B cell (primary cell): ENCODE results near the gene HS6ST3. TPM values are rescaled to one million over a fixed set of nuclear protein-coding genes. Genes with fewer than 3 reads are reported as not detected.

Experiments
- ATAC-seq: fragments of 200-7000 bp; cut with Tn5 transposase; one replicate; pipeline ENCODE4 v1.10.0; 2021; ENCODE audit warnings: low read depth, mild to moderate bottlenecking, moderate number of reproducible peaks, moderate library complexity
- CTCF ChIA-PET: fragments of 350-600 bp; sonication (Branson Sonifier 250); formaldehyde crosslinking; loops from one replicate; lab custom pipeline; 2021; ENCODE audit warnings: antibody characterized with exemption, inconsistent platforms; lab: Charles Lee
- POLR2A ChIA-PET: fragments of 350-600 bp; sonication (Branson Sonifier 250); formaldehyde crosslinking; loops from one replicate; lab custom pipeline; 2021; ENCODE audit warnings: antibody characterized with exemption; lab: Charles Lee
- DNase-seq: peaks from one replicate; pipeline ENCODE4 v3.0.0; 2013
- H2AFZ ChIP-seq: 2 replicates; pipeline ENCODE4 v1.6.1; 2012; ENCODE audit warnings: mild to moderate bottlenecking, low read depth, low read length; ENCODE audit not compliant: insufficient read depth, poor library complexity, severe bottlenecking
- H3K27ac ChIP-seq, 2 donors: 1 replicate in 1 of 2; 2 replicates in 1 of 2; pipeline ENCODE4 v1.5.1; 2012 to 2013; ENCODE audit warnings: low read length in 2 of 2, mild to moderate bottlenecking in 2 of 2, moderate library complexity in 1 of 2
- H3K27me3 ChIP-seq, 4 experiments: fragments of 200-600 bp in 1 of 4; sonication (generic) in 1 of 4; replicated peaks in 1 of 4; 1 replicate in 2 of 4; 2 replicates in 2 of 4; pipeline versions ENCODE4 v1.6.1 to v1.7.0; 2013 to 2016; ENCODE audit warnings: low read length in 3 of 4, mild to moderate bottlenecking in 2 of 4, mixed read lengths in 1 of 4, moderate library complexity in 1 of 4; ENCODE audit not compliant: insufficient read depth in 4 of 4, control insufficient read depth in 3 of 4; ENCODE audit errors: control extremely low read depth in 1 of 4
- H3K36me3 ChIP-seq, 2 experiments: replicated peaks in 1 of 2; 1 replicate in 1 of 2; 2 replicates in 1 of 2; pipeline versions ENCODE4 v1.6.1 to v1.7.1; 2013; ENCODE audit warnings: low read length in 1 of 2; ENCODE audit not compliant: insufficient read depth in 2 of 2, control insufficient read depth in 1 of 2; ENCODE audit errors: control extremely low read depth in 1 of 2, extremely low read depth in 1 of 2
- H3K4me1 ChIP-seq, 2 donors: fragments of 200-600 bp in 1 of 2; sonication (generic) in 1 of 2; 1 replicate in 1 of 2; 2 replicates in 1 of 2; pipeline versions ENCODE4 v1.5.1 to v1.6.1; 2013 to 2017; ENCODE audit warnings: low read length in 2 of 2; ENCODE audit not compliant: control insufficient read depth in 2 of 2, insufficient read depth in 2 of 2
- H3K4me2 ChIP-seq: replicated peaks from 2 replicates; pipeline ENCODE3; 2012; ENCODE audit warnings: mild to moderate bottlenecking, low read depth, low read length; ENCODE audit not compliant: poor library complexity, severe bottlenecking
- H3K4me3 ChIP-seq, 5 experiments: fragments of 200-600 bp in 1 of 5; sonication (generic) in 1 of 5; 1 replicate in 3 of 5; 2 replicates in 2 of 5; pipeline versions ENCODE4 v1.5.1 to v1.7.0; 2011 to 2016; ENCODE audit warnings: low read length in 4 of 5, mild to moderate bottlenecking in 4 of 5, low read depth in 2 of 5, control low read depth in 1 of 5, moderate library complexity in 1 of 5; ENCODE audit not compliant: insufficient read depth in 1 of 5; ENCODE audit errors: control extremely low read depth in 1 of 5, extremely low read depth in 1 of 5
- H3K79me2 ChIP-seq: fragments of 200-600 bp; sonication (generic); one replicate; pipeline ENCODE4 v1.6.0; 2016; ENCODE audit warnings: low read length; ENCODE audit not compliant: control insufficient read depth, insufficient read depth
- H3K9ac ChIP-seq: fragments of 200-600 bp; sonication (generic); 2 replicates; pipeline ENCODE4 v1.6.1; 2017; ENCODE audit warnings: mild to moderate bottlenecking, low read length, moderate library complexity
- H3K9me3 ChIP-seq, 3 donors: one replicate each; pipeline versions ENCODE4 v1.6.1 to v1.7.1; 2013; ENCODE audit warnings: low read length in 2 of 3; ENCODE audit not compliant: control insufficient read depth in 2 of 3, insufficient read depth in 1 of 3; ENCODE audit errors: control extremely low read depth in 1 of 3
- H4K20me1 ChIP-seq: 2 replicates; pipeline ENCODE4 v1.6.0; 2012; ENCODE audit warnings: mild to moderate bottlenecking, low read length; ENCODE audit not compliant: insufficient read depth, control insufficient read depth, poor library complexity, severe bottlenecking
- H3K27ac Mint-ChIP-seq: one replicate; pipeline ENCODE4 v1.8.0; 2021; ENCODE audit warnings: mixed read lengths
- H3K27me3 Mint-ChIP-seq: one replicate; pipeline ENCODE4 v1.8.0; 2021; ENCODE audit warnings: mixed read lengths
- H3K4me1 Mint-ChIP-seq: one replicate; pipeline ENCODE4 v1.8.0; 2021; ENCODE audit warnings: mixed read lengths
- H3K4me3 Mint-ChIP-seq: one replicate; pipeline ENCODE4 v1.8.0; 2021; ENCODE audit warnings: mixed read lengths
- H3K9me3 Mint-ChIP-seq: one replicate; pipeline ENCODE4 v1.8.0; 2022; ENCODE audit warnings: mixed read lengths; ENCODE audit not compliant: insufficient read depth
- CTCF ChIP-seq: fragments of 200-600 bp; IDR thresholded peaks from one replicate; pipeline ENCODE4 v1.8.0; 2022; ENCODE audit warnings: antibody characterized with exemption, mild to moderate bottlenecking
- EZH2 ChIP-seq: IDR thresholded peaks from 2 replicates; pipeline ENCODE4 v1.6.1; 2012; ENCODE audit warnings: borderline replicate concordance, low read depth, mild to moderate bottlenecking, moderate library complexity, low read length; ENCODE audit not compliant: insufficient read depth, poor library complexity, severe bottlenecking
- WGBS: methylation state at CpG from one replicate; pipeline ENCODE4 v1.1.5; 2013; ENCODE audit warnings: missing lambda C conversion rate; ENCODE audit not compliant: insufficient coverage; 5-methylcytosine and 5-hydroxymethylcytosine counted together
- intact Hi-C: fragments of 100-400 bp; cut with micrococcal nuclease; formaldehyde crosslinking; loops from one replicate; pipeline ENCODE4 v1.10.0; 2022
- polyA plus RNA-seq: library from polyadenylated mRNA; depleted of rRNA; stranded (reverse); fragments of >200 nt; gene quantifications from 2 replicates; pipeline ENCODE4 v1.2.3, GENCODE V29; 2012
- total RNA-seq, 2 donors: library from RNA; stranded (reverse); fragments of 120-200 nt in 1 of 2; gene quantifications; 1 replicate in 1 of 2; 2 replicates in 1 of 2; pipeline versions ENCODE4 v1.2.3 to v1.2.4, GENCODE V29; 2013 to 2022

Gene HS6ST3
- total and polyA plus RNA-seq, 2 donors (not counting 1 experiment from before 2014, with no cell fraction given): not detected

DNA sequence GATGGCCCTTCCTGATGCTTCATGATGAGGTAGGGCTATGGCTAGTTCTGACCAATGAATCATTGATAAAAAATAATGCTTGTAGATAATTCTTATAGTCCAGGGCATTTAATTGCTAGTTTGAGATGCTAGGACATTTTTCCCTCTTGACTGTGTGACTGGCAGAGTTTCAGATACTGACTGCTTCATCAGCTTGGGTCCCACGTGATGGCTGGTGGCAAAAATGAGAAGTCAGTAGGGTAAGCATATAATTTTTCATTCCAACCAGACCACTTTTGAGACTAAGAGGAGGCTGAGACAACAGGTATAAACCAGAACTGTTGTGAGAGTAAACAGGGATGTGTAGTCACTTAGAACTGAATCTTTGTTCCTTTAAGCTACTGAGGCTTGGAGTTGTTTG is 183.3 kb downstream of the HS6ST3 start:
- Histone ChIP-seq H3K79me2 (no peaks in the 10 kb centered on the region), H3K4me2 (no peak overlapping the region), H3K27me3 (no peaks in the 10 kb centered on the region), H4K20me1 (no peaks in the 10 kb centered on the region), H3K27ac (no peak overlapping the region), H3K9me3 (no peaks in the 10 kb centered on the region), H3K36me3 (no peaks in the 10 kb centered on the region), H3K9ac (no peak overlapping the region), H3K4me3 (no peak overlapping the region), H2AFZ (no peak overlapping the region), H3K4me1 (no peaks in the 10 kb centered on the region)
- Mint-ChIP-seq H3K9me3 (peaks cover 2% of the 10 kb centered on the region), H3K27me3 (no peaks in the 10 kb centered on the region), H3K4me1 (no peaks in the 10 kb centered on the region), H3K4me3 (no peak overlapping the region), H3K27ac (no peak overlapping the region)
- ChIA-PET CTCF (no interaction called here), POLR2A (no interaction called here)
- WGBS: no CpG with 5 or more reads among the region's 1 CpG
- ATAC-seq (no peak), DNase-seq (no peak)
- intact Hi-C loops: no loop called here
- TF ChIP-seq EZH2: no peak
- TF ChIP-seq CTCF: no peak

- H3K79me2 ChIP-seq: no peaks in the 10 kb centered on the region
- no peak overlapping the region for H3K9ac ChIP-seq
- ChIA-PET CTCF (no interaction called here), POLR2A (no interaction called here)
- H4K20me1 ChIP-seq: no peaks in the 10 kb centered on the region
- no peak overlapping the region for H3K4me3 Mint-ChIP-seq
- TF ChIP-seq CTCF (no peak), EZH2 (no peak)
- H2AFZ ChIP-seq: no peak overlapping the region
- 73% methylated on average over 2 of the region's 2 CpGs for WGBS
- no peak overlapping the region for H3K4me2 ChIP-seq
- no peaks in the 10 kb centered on the region for H3K27me3 Mint-ChIP-seq
- no peak overlapping the region for H3K4me3 ChIP-seq
- ATAC-seq (no peak), DNase-seq (no peak)
- H3K9me3 ChIP-seq: no peaks in the 10 kb centered on the region
- no peaks in the 10 kb centered on the region for H3K27me3 ChIP-seq
- H3K36me3 ChIP-seq: no peaks in the 10 kb centered on the region
- peaks cover 2% of the 10 kb centered on the region for H3K9me3 Mint-ChIP-seq
- no peak overlapping the region for H3K27ac ChIP-seq
- H3K27ac Mint-ChIP-seq: no peak overlapping the region
- H3K4me1 Mint-ChIP-seq: no peaks in the 10 kb centered on the region
- H3K4me1 ChIP-seq: no peaks in the 10 kb centered on the region
- intact Hi-C loops: no loop called here
Measured at GRCh38 chr13:96274046-96274445, 184.1 kb downstream of the HS6ST3 start.
